Neural cell (in vitro differentiated cells): ENCODE data around the gene F11.

ENCODE experiments used
- EP300 ChIP-seq: fragments of 450-650 bp; conservative IDR thresholded peaks from 2 replicates; pipeline ENCODE4 v1.6.1; 2014; ENCODE audit warnings: antibody characterized with exemption, mild to moderate bottlenecking, moderate library complexity; ENCODE audit not compliant: poor library complexity, severe bottlenecking
- EZH2 ChIP-seq: fragments of 200-600, 300-800 bp; shearing (Covaris generic), sonication (generic); IDR thresholded peaks from 2 replicates; pipeline ENCODE4 v1.6.1; 2014; ENCODE audit warnings: antibody characterized with exemption, low read length, borderline replicate concordance, mild to moderate bottlenecking; ENCODE audit not compliant: insufficient read depth, poor library complexity, severe bottlenecking
- POLR2AphosphoS5 ChIP-seq: IDR thresholded peaks from 2 replicates; pipeline ENCODE4 v1.6.1; 2012
- RAD21 ChIP-seq: fragments of 450-650 bp; conservative IDR thresholded peaks from 2 replicates; pipeline ENCODE4 v1.6.1; 2014; ENCODE audit warnings: antibody characterized with exemption, mild to moderate bottlenecking, moderate library complexity
- TAF1 ChIP-seq: IDR thresholded peaks from 2 replicates; pipeline ENCODE4 v1.6.1; 2012; ENCODE audit warnings: low read depth
- TF ChIP-seq, protein P1 (sequence below): fragments of 450-650 bp; IDR thresholded peaks from 2 replicates; pipeline ENCODE4 v1.5.1; 2014; ENCODE audit warnings: antibody characterized with exemption, mild to moderate bottlenecking, moderate library complexity; ENCODE audit not compliant: poor library complexity, severe bottlenecking

GRCh38 chr4:186272699-186273391, 6.9 kb downstream of the F11 start:
- TF ChIP-seq TAF1 (no peak), EZH2 (no peak), POLR2AphosphoS5 (no peak), EP300 (no peak), RAD21 (no peak)
- TF ChIP-seq, protein P1, sequence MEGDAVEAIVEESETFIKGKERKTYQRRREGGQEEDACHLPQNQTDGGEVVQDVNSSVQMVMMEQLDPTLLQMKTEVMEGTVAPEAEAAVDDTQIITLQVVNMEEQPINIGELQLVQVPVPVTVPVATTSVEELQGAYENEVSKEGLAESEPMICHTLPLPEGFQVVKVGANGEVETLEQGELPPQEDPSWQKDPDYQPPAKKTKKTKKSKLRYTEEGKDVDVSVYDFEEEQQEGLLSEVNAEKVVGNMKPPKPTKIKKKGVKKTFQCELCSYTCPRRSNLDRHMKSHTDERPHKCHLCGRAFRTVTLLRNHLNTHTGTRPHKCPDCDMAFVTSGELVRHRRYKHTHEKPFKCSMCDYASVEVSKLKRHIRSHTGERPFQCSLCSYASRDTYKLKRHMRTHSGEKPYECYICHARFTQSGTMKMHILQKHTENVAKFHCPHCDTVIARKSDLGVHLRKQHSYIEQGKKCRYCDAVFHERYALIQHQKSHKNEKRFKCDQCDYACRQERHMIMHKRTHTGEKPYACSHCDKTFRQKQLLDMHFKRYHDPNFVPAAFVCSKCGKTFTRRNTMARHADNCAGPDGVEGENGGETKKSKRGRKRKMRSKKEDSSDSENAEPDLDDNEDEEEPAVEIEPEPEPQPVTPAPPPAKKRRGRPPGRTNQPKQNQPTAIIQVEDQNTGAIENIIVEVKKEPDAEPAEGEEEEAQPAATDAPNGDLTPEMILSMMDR: no peak
